Liver (tissue), 9 donors: ENCODE measurements around the gene PHF20. TPM values are rescaled to one million over a fixed set of nuclear protein-coding genes. Genes with fewer than 3 reads are reported as not detected.

Source experiments
- DNase-seq: peaks from one replicate; pipeline ENCODE4 v3.0.0-alpha.2; 2017; ENCODE audit warnings: low spot score
- H3K27ac ChIP-seq, 2 donors: one replicate each; pipeline ENCODE4 v1.7.0; 2013; ENCODE audit warnings: inconsistent platforms in 2 of 2, low read length in 2 of 2, control low read depth in 1 of 2, low read depth in 1 of 2, mild to moderate bottlenecking in 1 of 2
- H3K27me3 ChIP-seq, 4 donors: one replicate each; pipeline versions ENCODE4 v1.6.1 to v1.7.0; 2013; ENCODE audit warnings: low read length in 3 of 4, inconsistent platforms in 1 of 4, mild to moderate bottlenecking in 1 of 4, moderate library complexity in 1 of 4; ENCODE audit not compliant: control insufficient read depth in 4 of 4, insufficient read depth in 4 of 4
- H3K36me3 ChIP-seq, 4 donors: one replicate each; pipeline versions ENCODE4 v1.6.1 to v1.7.0; 2013; ENCODE audit warnings: low read length in 3 of 4, mild to moderate bottlenecking in 3 of 4, low read depth in 1 of 4, moderate library complexity in 1 of 4; ENCODE audit not compliant: control insufficient read depth in 4 of 4, insufficient read depth in 3 of 4
- H3K4me1 ChIP-seq, 4 donors: one replicate each; pipeline versions ENCODE4 v1.6.1 to v1.7.0; 2013; ENCODE audit warnings: low read length in 3 of 4, mild to moderate bottlenecking in 3 of 4, moderate library complexity in 1 of 4; ENCODE audit not compliant: control insufficient read depth in 4 of 4, insufficient read depth in 4 of 4
- H3K4me3 ChIP-seq, 3 donors: one replicate each; pipeline versions ENCODE4 v1.6.1 to v1.7.0; 2013; ENCODE audit warnings: low read length in 3 of 3, control low read depth in 1 of 3, low read depth in 1 of 3, mild to moderate bottlenecking in 1 of 3
- H3K9ac ChIP-seq, 2 donors: one replicate each; pipeline ENCODE4 v1.7.0; 2013; ENCODE audit warnings: low read length in 2 of 2, mild to moderate bottlenecking in 2 of 2, moderate library complexity in 2 of 2, control low read depth in 1 of 2, low read depth in 1 of 2
- H3K9me3 ChIP-seq, 4 donors: one replicate each; pipeline versions ENCODE4 v1.6.1 to v1.7.0; 2013; ENCODE audit warnings: low read length in 3 of 4; ENCODE audit not compliant: control insufficient read depth in 4 of 4
- EGR1 ChIP-seq, 2 donors: IDR thresholded peaks; 2 replicates each; pipeline ENCODE4 v1.6.1; 2016 to 2018; ENCODE audit warnings: antibody characterized with exemption in 2 of 2, low read depth in 2 of 2
- FOXA1 ChIP-seq: IDR thresholded peaks from 2 replicates; pipeline ENCODE4 v1.6.1; 2016; ENCODE audit warnings: antibody characterized with exemption
- FOXA2 ChIP-seq: IDR thresholded peaks from 2 replicates; pipeline ENCODE4 v1.6.1; 2016; ENCODE audit warnings: antibody characterized with exemption
- HNF4A ChIP-seq, 2 donors: conservative IDR thresholded peaks; 2 replicates each; pipeline ENCODE4 v1.6.1; 2016; ENCODE audit warnings: antibody characterized with exemption in 2 of 2, mild to moderate bottlenecking in 2 of 2
- HNF4G ChIP-seq: IDR thresholded peaks from 2 replicates; pipeline ENCODE4 v1.6.1; 2016; ENCODE audit warnings: antibody characterized with exemption
- MAX ChIP-seq: IDR thresholded peaks from 2 replicates; pipeline ENCODE4 v1.6.1; 2016; ENCODE audit warnings: antibody characterized with exemption
- NR2F2 ChIP-seq: IDR thresholded peaks from 2 replicates; pipeline ENCODE4 v1.6.1; 2016; ENCODE audit warnings: antibody characterized with exemption
- RAD21 ChIP-seq, 2 donors: IDR thresholded peaks; 2 replicates each; pipeline ENCODE4 v1.6.1; 2016; ENCODE audit warnings: antibody characterized with exemption in 2 of 2, mild to moderate bottlenecking in 2 of 2
- REST ChIP-seq: IDR thresholded peaks from 2 replicates; pipeline ENCODE4 v1.6.1; 2016; ENCODE audit warnings: antibody characterized with exemption, mild to moderate bottlenecking
- RXRA ChIP-seq, 2 donors: IDR thresholded peaks; 2 replicates each; pipeline ENCODE4 v1.6.1; 2017 to 2018; ENCODE audit warnings: antibody characterized with exemption in 2 of 2, mild to moderate bottlenecking in 1 of 2
- SP1 ChIP-seq: IDR thresholded peaks from 2 replicates; pipeline ENCODE4 v1.6.1; 2018; ENCODE audit warnings: antibody characterized with exemption, mild to moderate bottlenecking
- TAF1 ChIP-seq: conservative IDR thresholded peaks from 2 replicates; pipeline ENCODE4 v1.6.1; 2016; ENCODE audit warnings: antibody characterized with exemption, mild to moderate bottlenecking
- YY1 ChIP-seq: IDR thresholded peaks from 2 replicates; pipeline ENCODE4 v1.6.1; 2016; ENCODE audit warnings: antibody characterized with exemption, mild to moderate bottlenecking
- ZBTB33 ChIP-seq: IDR thresholded peaks from 2 replicates; pipeline ENCODE4 v1.6.1; 2016; ENCODE audit warnings: antibody characterized with exemption
- WGBS: extraction: QIAGEN DNeasy Blood & Tissue Kit; methylation state at CpG from one replicate; pipeline ENCODE4 v1.1.7; 2013; 5-methylcytosine and 5-hydroxymethylcytosine counted together
- polyA plus RNA-seq, 2 donors: library from polyadenylated mRNA; stranded (reverse) in 1 of 2; unstranded in 1 of 2; fragments of 200-250 nt in 1 of 2; fragments of >200 nt in 1 of 2; fragmentation: Nextera tagmentation in 1 of 2; extraction: Ambion mirVana in 1 of 2; gene quantifications; one replicate each; pipeline versions ENCODE4 v1.2.1 to v1.2.3, GENCODE V29; 2013 to 2015
- total RNA-seq, 2 donors: library from RNA; depleted of rRNA; stranded (reverse); fragments of >200 nt; gene quantifications; one replicate each; pipeline ENCODE4 v1.2.3, GENCODE V29; 2014
- TF ChIP-seq, protein P1 (sequence below): IDR thresholded peaks from 2 replicates; pipeline ENCODE4 v1.6.1; 2016; ENCODE audit warnings: antibody characterized with exemption
- TF ChIP-seq, protein P2 (sequence below): fragments of 150-350 bp; IDR thresholded peaks from 2 replicates; pipeline ENCODE4 v1.5.1; 2017; ENCODE audit warnings: improper control_type of control experiment, low read depth, low read length; ENCODE audit not compliant: missing input control
- donor health status: healthy.
- donor health status: healthy.
- donor health status: healthy.
- donor health status: healthy.
- donor health status: healthy.

PHF20 gene
- total and polyA plus RNA-seq, 4 donors, result 5.1 to 11.7 (median 10.3) TPM

GRCh38 chr20:35978041-35978513, 206.3 kb downstream of the PHF20 start (continued):
- TF ChIP-seq ZBTB33 (no peak), SP1 (no peak), FOXA2 (no peak), RAD21 (IDR thresholded peaks at IDR 0.05) (no peak), HNF4G (no peak), YY1 (no peak)
- TF ChIP-seq, protein P1, sequence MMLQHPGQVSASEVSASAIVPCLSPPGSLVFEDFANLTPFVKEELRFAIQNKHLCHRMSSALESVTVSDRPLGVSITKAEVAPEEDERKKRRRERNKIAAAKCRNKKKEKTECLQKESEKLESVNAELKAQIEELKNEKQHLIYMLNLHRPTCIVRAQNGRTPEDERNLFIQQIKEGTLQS, result no peak

DNA sequence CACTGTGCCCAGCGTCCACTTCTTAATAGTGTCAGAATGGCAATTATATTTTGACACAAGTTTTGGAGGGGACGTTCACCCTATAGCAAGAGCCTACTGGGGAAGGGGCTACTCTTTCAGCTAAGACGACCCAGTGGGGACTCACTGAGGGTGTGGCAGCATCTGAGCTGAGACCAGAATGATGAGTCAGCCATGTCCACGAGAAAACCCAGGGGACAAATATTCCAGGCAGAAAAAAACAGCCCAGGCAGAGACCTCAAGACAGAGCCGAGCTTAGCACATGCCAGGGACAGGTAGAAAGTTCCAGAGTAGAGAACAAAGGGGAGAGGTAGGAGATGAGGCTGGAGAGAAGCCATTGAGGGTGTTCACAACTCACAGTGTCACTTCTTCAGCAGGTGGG, 207.7 kb downstream of the PHF20 start:
- Histone ChIP-seq H3K4me3 (no peak overlapping the region), H3K9ac (no peak overlapping the region), H3K36me3 (no peaks in the 10 kb centered on the region), H3K27ac (no peak overlapping the region), H3K4me1 (no peaks in the 10 kb centered on the region), H3K9me3 (no peaks in the 10 kb centered on the region), H3K27me3 (no peaks in the 10 kb centered on the region)
- no peak for TF ChIP-seq EGR1 (IDR thresholded peaks at IDR 0.05; ENCODE audit: low read depth in 2 of 2)
- no peak for DNase-seq
- WGBS, result 71% methylated on average over 5 of the region's 5 CpGs

DNA sequence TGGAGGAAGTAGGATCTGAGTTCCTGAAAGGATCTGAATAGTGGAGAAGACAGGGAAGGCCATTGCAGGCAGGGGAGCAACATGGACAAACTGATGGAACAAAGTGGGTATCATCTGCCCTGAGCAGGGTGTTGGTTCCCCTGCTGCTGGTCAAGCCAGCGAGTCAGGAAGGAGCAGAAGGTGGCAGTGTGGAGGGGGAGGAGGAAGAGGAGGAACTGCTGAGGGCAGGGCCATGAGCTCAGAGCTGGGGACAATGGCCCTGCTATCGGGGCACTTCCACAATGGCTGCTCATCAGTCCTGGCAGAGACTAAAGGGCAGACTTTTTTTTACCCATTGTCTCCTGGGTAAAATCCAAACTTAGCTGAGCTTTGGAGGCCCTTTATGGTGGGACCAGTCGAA, 210.2 kb downstream of the PHF20 start:
- H3K9ac ChIP-seq, result no peak overlapping the region
- H3K4me1 ChIP-seq, result no peaks in the 10 kb centered on the region
- H3K4me3 ChIP-seq, result no peak overlapping the region
- no peaks in the 10 kb centered on the region for H3K9me3 ChIP-seq
- H3K27ac ChIP-seq, result no peak overlapping the region
- DNase-seq, result no peak
- no peaks in the 10 kb centered on the region for H3K36me3 ChIP-seq
- no peaks in the 10 kb centered on the region for H3K27me3 ChIP-seq
- 61% methylated on average over 3 of the region's 3 CpGs for WGBS
- no peak for TF ChIP-seq SP1
- no peak for TF ChIP-seq FOXA1
- TF ChIP-seq, protein P1, result no peak

DNA sequence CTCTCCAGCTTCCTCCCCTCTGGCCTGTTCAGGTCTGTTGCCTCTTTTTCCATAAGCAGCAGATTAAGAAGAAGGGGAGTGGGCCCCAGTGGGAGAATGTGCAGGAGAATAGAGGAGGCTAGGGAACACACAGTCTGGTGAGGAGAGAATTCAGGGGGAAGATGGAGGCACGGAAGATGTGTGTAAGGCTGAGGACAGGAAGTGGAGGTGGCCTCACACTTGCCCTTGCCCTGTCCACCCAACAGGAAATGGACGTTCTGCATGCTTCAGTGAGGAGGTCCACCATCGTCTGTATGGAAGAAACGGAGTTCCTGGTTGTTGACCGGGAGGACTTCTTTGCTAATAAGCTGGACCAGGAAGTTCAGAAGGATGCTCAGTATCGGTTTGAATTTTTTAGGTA, 212.6 kb downstream of the PHF20 start:
- Histone ChIP-seq H3K36me3 (no peaks in the 10 kb centered on the region), H3K27ac (no peak overlapping the region), H3K27me3 (no peaks in the 10 kb centered on the region), H3K9ac (no peak overlapping the region), H3K9me3 (no peaks in the 10 kb centered on the region), H3K4me3 (no peak overlapping the region), H3K4me1 (no peaks in the 10 kb centered on the region)
- DNase-seq, result no peak
- 74% methylated on average over 6 of the region's 6 CpGs for WGBS
- TF ChIP-seq NR2F2 (no peak), HNF4A (conservative IDR thresholded peaks at IDR 0.05) (no peak), FOXA1 (no peak), TAF1 (no peak), ZBTB33 (no peak), FOXA2 (no peak), HNF4G (no peak), MAX (no peak), REST (no peak), RXRA (IDR thresholded peaks at IDR 0.05) (no peak)
- TF ChIP-seq, protein P2, sequence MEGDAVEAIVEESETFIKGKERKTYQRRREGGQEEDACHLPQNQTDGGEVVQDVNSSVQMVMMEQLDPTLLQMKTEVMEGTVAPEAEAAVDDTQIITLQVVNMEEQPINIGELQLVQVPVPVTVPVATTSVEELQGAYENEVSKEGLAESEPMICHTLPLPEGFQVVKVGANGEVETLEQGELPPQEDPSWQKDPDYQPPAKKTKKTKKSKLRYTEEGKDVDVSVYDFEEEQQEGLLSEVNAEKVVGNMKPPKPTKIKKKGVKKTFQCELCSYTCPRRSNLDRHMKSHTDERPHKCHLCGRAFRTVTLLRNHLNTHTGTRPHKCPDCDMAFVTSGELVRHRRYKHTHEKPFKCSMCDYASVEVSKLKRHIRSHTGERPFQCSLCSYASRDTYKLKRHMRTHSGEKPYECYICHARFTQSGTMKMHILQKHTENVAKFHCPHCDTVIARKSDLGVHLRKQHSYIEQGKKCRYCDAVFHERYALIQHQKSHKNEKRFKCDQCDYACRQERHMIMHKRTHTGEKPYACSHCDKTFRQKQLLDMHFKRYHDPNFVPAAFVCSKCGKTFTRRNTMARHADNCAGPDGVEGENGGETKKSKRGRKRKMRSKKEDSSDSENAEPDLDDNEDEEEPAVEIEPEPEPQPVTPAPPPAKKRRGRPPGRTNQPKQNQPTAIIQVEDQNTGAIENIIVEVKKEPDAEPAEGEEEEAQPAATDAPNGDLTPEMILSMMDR, result no peak
